SK-N-SH (cell line): ENCODE measurements around the gene TMEM145.

Experiments used
- EP300 ChIP-seq, 2 experiments: IDR thresholded peaks; 2 replicates each; pipeline versions ENCODE4 v1.4.0 to v1.6.1; 2012; ENCODE audit warnings: borderline replicate concordance in 1 of 2, low read depth in 1 of 2, low read length in 1 of 2
- GATA2 ChIP-seq: sonication (generic); formaldehyde crosslinking; IDR thresholded peaks from 2 replicates; pipeline ENCODE4 v1.5.0; 2020; ENCODE audit warnings: mild to moderate bottlenecking, missing genetic modification reagents
- JUND ChIP-seq: IDR thresholded peaks from 2 replicates; pipeline ENCODE4 v1.4.0; 2012
- NFIC ChIP-seq: IDR thresholded peaks from 2 replicates; pipeline ENCODE4 v1.4.0; 2012; ENCODE audit warnings: borderline replicate concordance
- POLR2AphosphoS5 ChIP-seq: IDR thresholded peaks from 2 replicates; pipeline ENCODE4 v1.6.1; 2012; ENCODE audit warnings: low read depth, low read length
- RAD21 ChIP-seq: IDR thresholded peaks from 2 replicates; pipeline ENCODE4 v1.6.1; 2012; ENCODE audit warnings: mild to moderate bottlenecking, low read length
- RCOR1 ChIP-seq: fragments of 150-350 bp; IDR thresholded peaks from 2 replicates; pipeline ENCODE4 v1.6.1; 2017; ENCODE audit warnings: antibody characterized with exemption, low read length
- RFX5 ChIP-seq: IDR thresholded peaks from 2 replicates; pipeline ENCODE4 v1.6.1; 2012; ENCODE audit warnings: mild to moderate bottlenecking, improper control_type of control experiment, low read length
- SMC3 ChIP-seq: IDR thresholded peaks from 2 replicates; pipeline ENCODE4 v1.6.1; 2012; ENCODE audit warnings: low read depth, low read length, improper control_type of control experiment
- TAF1 ChIP-seq: IDR thresholded peaks from 2 replicates; pipeline ENCODE4 v1.6.1; 2012; ENCODE audit warnings: low read depth, mild to moderate bottlenecking, low read length, moderate library complexity, borderline replicate concordance
- TEAD4 ChIP-seq: IDR thresholded peaks from 2 replicates; pipeline ENCODE4 v1.4.0; 2012; ENCODE audit warnings: mild to moderate bottlenecking, borderline replicate concordance; ENCODE audit not compliant: insufficient read depth
- TF ChIP-seq, protein P1 (sequence below): fragments of 200-600 bp; sonication (generic); IDR thresholded peaks from 2 replicates; pipeline ENCODE4 v1.6.1; 2017; ENCODE audit warnings: antibody characterized with exemption, mild to moderate bottlenecking, moderate library complexity
- TF ChIP-seq, protein P2 (sequence below): IDR thresholded peaks from 2 replicates; pipeline ENCODE4 v1.4.0; 2012; ENCODE audit warnings: low read depth
- TF ChIP-seq, protein P3 (sequence below): IDR thresholded peaks from 2 replicates; pipeline ENCODE4; 2012

DNA sequence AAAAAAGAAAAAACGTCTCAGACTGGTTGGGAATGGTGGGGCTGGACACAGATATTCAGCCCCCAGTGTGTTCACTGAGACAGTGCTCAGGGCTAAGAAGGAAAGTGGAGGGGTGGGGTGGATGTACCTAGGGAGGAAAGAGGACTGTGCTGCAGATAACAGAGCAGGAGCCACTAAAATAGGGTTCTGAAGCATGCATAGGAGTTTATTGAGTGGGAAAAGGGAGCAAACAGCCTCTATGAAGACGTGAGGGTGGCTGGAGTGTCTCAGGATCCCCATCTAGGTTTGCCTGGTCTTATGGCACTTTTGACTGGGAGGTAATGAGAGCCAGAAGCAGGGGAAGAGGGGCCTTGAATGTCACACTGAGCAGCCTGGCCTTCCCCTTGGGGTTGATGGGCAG is 15.7 kb downstream of the TMEM145 start:
- TF ChIP-seq SMC3 = no peak
- TF ChIP-seq, protein P1, sequence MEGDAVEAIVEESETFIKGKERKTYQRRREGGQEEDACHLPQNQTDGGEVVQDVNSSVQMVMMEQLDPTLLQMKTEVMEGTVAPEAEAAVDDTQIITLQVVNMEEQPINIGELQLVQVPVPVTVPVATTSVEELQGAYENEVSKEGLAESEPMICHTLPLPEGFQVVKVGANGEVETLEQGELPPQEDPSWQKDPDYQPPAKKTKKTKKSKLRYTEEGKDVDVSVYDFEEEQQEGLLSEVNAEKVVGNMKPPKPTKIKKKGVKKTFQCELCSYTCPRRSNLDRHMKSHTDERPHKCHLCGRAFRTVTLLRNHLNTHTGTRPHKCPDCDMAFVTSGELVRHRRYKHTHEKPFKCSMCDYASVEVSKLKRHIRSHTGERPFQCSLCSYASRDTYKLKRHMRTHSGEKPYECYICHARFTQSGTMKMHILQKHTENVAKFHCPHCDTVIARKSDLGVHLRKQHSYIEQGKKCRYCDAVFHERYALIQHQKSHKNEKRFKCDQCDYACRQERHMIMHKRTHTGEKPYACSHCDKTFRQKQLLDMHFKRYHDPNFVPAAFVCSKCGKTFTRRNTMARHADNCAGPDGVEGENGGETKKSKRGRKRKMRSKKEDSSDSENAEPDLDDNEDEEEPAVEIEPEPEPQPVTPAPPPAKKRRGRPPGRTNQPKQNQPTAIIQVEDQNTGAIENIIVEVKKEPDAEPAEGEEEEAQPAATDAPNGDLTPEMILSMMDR = no peak
- TF ChIP-seq, protein P2, sequence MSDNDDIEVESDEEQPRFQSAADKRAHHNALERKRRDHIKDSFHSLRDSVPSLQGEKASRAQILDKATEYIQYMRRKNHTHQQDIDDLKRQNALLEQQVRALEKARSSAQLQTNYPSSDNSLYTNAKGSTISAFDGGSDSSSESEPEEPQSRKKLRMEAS = no peak
- TF ChIP-seq TAF1 = no peak
- no peak for TF ChIP-seq RCOR1
- no peak for TF ChIP-seq RAD21
- no peak for TF ChIP-seq JUND
- TF ChIP-seq POLR2AphosphoS5 = no peak
- no peak for TF ChIP-seq EP300 (IDR thresholded peaks at IDR 0.05; ENCODE audit: borderline replicate concordance in 1 of 2, low read depth in 1 of 2, low read length in 1 of 2)
- no peak for TF ChIP-seq NFIC
- TF ChIP-seq TEAD4 = no peak
- TF ChIP-seq, protein P3, sequence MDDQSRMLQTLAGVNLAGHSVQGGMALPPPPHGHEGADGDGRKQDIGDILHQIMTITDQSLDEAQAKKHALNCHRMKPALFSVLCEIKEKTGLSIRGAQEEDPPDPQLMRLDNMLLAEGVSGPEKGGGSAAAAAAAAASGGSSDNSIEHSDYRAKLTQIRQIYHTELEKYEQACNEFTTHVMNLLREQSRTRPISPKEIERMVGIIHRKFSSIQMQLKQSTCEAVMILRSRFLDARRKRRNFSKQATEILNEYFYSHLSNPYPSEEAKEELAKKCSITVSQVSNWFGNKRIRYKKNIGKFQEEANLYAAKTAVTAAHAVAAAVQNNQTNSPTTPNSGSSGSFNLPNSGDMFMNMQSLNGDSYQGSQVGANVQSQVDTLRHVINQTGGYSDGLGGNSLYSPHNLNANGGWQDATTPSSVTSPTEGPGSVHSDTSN = no peak
- TF ChIP-seq RFX5 = no peak
- TF ChIP-seq GATA2 = no peak
